ENCODE measurements around the gene ACOXL.

The ACOXL gene

GRCh38 chr2:111099402-111099801 lies 367.0 kb downstream of the ACOXL start:
- no peak overlapping the region for H2AK5ac ChIP-seq (ENCODE audit: low read length, severe bottlenecking)
- no peak overlapping the region for H3K4me3 ChIP-seq (ENCODE audit: insufficient read depth in 1 of 2, low read depth in 1 of 2, low read length in 2 of 2)
- no peak overlapping the region for H3K4me2 ChIP-seq (ENCODE audit: low read length, poor library complexity, severe bottlenecking)
- no peak overlapping the region for H3K18ac ChIP-seq (ENCODE audit: low read depth in 1 of 2, low read length in 2 of 2)
- H2BK5ac ChIP-seq (ENCODE audit: low read depth, low read length, poor library complexity, severe bottlenecking), result no peak overlapping the region
- no peaks in the 10 kb centered on the region for H3K36me3 ChIP-seq (ENCODE audit: control insufficient read depth in 1 of 2, insufficient read depth in 2 of 2, low read depth in 1 of 2, low read length in 2 of 2)
- H3K23ac ChIP-seq (ENCODE audit: low read length in 2 of 2), result no peak overlapping the region
- no peak overlapping the region for H4K8ac ChIP-seq (ENCODE audit: low read length)
- H4K91ac ChIP-seq (ENCODE audit: low read length), result no peak overlapping the region
- no peak overlapping the region for H2BK12ac ChIP-seq (ENCODE audit: low read length in 2 of 2)
- no peaks in the 10 kb centered on the region for H3K79me1 ChIP-seq (replicated peaks; ENCODE audit: low read length, poor library complexity, severe bottlenecking)
- H3K14ac ChIP-seq (ENCODE audit: low read length in 2 of 2), result no peak overlapping the region
- no peak overlapping the region for H2BK15ac ChIP-seq (ENCODE audit: low read depth, poor library complexity, severe bottlenecking)
- H2AFZ ChIP-seq (ENCODE audit: low read depth, low read length), result no peak overlapping the region
- H3K4ac ChIP-seq (ENCODE audit: low read depth in 1 of 2, low read length in 2 of 2), result no peak overlapping the region
- no peak overlapping the region for H3K9ac ChIP-seq (ENCODE audit: low read length)
- no peaks in the 10 kb centered on the region for H3K4me1 ChIP-seq (ENCODE audit: control insufficient read depth, insufficient read depth, low read depth, low read length)
- no peaks in the 10 kb centered on the region for H3K9me3 ChIP-seq (ENCODE audit: control insufficient read depth, low read length)
- no peak for DNase-seq
- 83% methylated on average over 3 of the region's 3 CpGs for WGBS
- peaks cover 24 to 27% of the 10 kb centered on the region in 2 experiments for H3K27me3 ChIP-seq (ENCODE audit: control insufficient read depth in 1 of 2, insufficient read depth in 1 of 2, low read length in 2 of 2)
- H3K27ac ChIP-seq (ENCODE audit: low read length, poor library complexity, severe bottlenecking), result no peak overlapping the region
- H2BK120ac ChIP-seq (ENCODE audit: low read depth, low read length), result no peak overlapping the region

GRCh38 chr2:111100087-111100764 lies 367.9 kb downstream of the ACOXL start:
- Histone ChIP-seq H2AFZ (ENCODE audit: low read depth, low read length) (no peak overlapping the region), H3K27me3 (ENCODE audit: control insufficient read depth in 1 of 2, insufficient read depth in 1 of 2, low read length in 2 of 2) (peaks cover 19 to 23% of the 10 kb centered on the region in 2 experiments), H2BK120ac (ENCODE audit: low read depth, low read length) (no peak overlapping the region), H3K9ac (ENCODE audit: low read length) (no peak overlapping the region), H3K23ac (ENCODE audit: low read length in 2 of 2) (no peak overlapping the region), H4K91ac (ENCODE audit: low read length) (no peak overlapping the region), H3K4ac (ENCODE audit: low read depth in 1 of 2, low read length in 2 of 2) (no peak overlapping the region), H3K4me2 (ENCODE audit: low read length, poor library complexity, severe bottlenecking) (no peak overlapping the region), H3K18ac (ENCODE audit: low read depth in 1 of 2, low read length in 2 of 2) (no peak overlapping the region), H4K8ac (ENCODE audit: low read length) (no peak overlapping the region), H3K36me3 (ENCODE audit: control insufficient read depth in 1 of 2, insufficient read depth in 2 of 2, low read depth in 1 of 2, low read length in 2 of 2) (no peaks in the 10 kb centered on the region), H3K27ac (ENCODE audit: low read length, poor library complexity, severe bottlenecking) (no peak overlapping the region), H2BK12ac (ENCODE audit: low read length in 2 of 2) (no peak overlapping the region), H3K14ac (ENCODE audit: low read length in 2 of 2) (no peak overlapping the region), H2BK5ac (ENCODE audit: low read depth, low read length, poor library complexity, severe bottlenecking) (no peak overlapping the region), H2BK15ac (ENCODE audit: low read depth, poor library complexity, severe bottlenecking) (no peak overlapping the region), H3K4me3 (ENCODE audit: insufficient read depth in 1 of 2, low read depth in 1 of 2, low read length in 2 of 2) (no peak overlapping the region), H3K9me3 (ENCODE audit: control insufficient read depth, low read length) (no peaks in the 10 kb centered on the region), H3K4me1 (ENCODE audit: control insufficient read depth, insufficient read depth, low read depth, low read length) (no peaks in the 10 kb centered on the region), H3K79me1 (replicated peaks; ENCODE audit: low read length, poor library complexity, severe bottlenecking) (no peaks in the 10 kb centered on the region), H2AK5ac (ENCODE audit: low read length, severe bottlenecking) (no peak overlapping the region)
- WGBS, result 94% methylated on average over 5 of the region's 5 CpGs
- DNase-seq, result no peak

GRCh38 chr2:111100765-111101162 lies 368.4 kb downstream of the ACOXL start:
- Histone ChIP-seq H3K14ac (ENCODE audit: low read length in 2 of 2) (no peak overlapping the region), H2BK120ac (ENCODE audit: low read depth, low read length) (no peak overlapping the region), H3K4me2 (ENCODE audit: low read length, poor library complexity, severe bottlenecking) (no peak overlapping the region), H3K18ac (ENCODE audit: low read depth in 1 of 2, low read length in 2 of 2) (no peak overlapping the region), H4K8ac (ENCODE audit: low read length) (no peak overlapping the region), H3K4me1 (ENCODE audit: control insufficient read depth, insufficient read depth, low read depth, low read length) (no peaks in the 10 kb centered on the region), H2BK5ac (ENCODE audit: low read depth, low read length, poor library complexity, severe bottlenecking) (no peak overlapping the region), H3K9ac (ENCODE audit: low read length) (no peak overlapping the region), H3K23ac (ENCODE audit: low read length in 2 of 2) (no peak overlapping the region), H3K27ac (ENCODE audit: low read length, poor library complexity, severe bottlenecking) (no peak overlapping the region), H2AK5ac (ENCODE audit: low read length, severe bottlenecking) (no peak overlapping the region), H3K9me3 (ENCODE audit: control insufficient read depth, low read length) (no peaks in the 10 kb centered on the region), H2AFZ (ENCODE audit: low read depth, low read length) (no peak overlapping the region), H2BK12ac (ENCODE audit: low read length in 2 of 2) (no peak overlapping the region), H3K79me1 (replicated peaks; ENCODE audit: low read length, poor library complexity, severe bottlenecking) (no peaks in the 10 kb centered on the region), H3K27me3 (ENCODE audit: control insufficient read depth in 1 of 2, insufficient read depth in 1 of 2, low read length in 2 of 2) (peaks cover 19% of the 10 kb centered on the region in 2 experiments), H3K4ac (ENCODE audit: low read depth in 1 of 2, low read length in 2 of 2) (no peak overlapping the region), H3K4me3 (ENCODE audit: insufficient read depth in 1 of 2, low read depth in 1 of 2, low read length in 2 of 2) (no peak overlapping the region), H4K91ac (ENCODE audit: low read length) (no peak overlapping the region), H2BK15ac (ENCODE audit: low read depth, poor library complexity, severe bottlenecking) (no peak overlapping the region), H3K36me3 (ENCODE audit: control insufficient read depth in 1 of 2, insufficient read depth in 2 of 2, low read depth in 1 of 2, low read length in 2 of 2) (no peaks in the 10 kb centered on the region)
- WGBS, result 93% methylated on average over 4 of the region's 5 CpGs
- no peak for DNase-seq

- Histone ChIP-seq H2AFZ (ENCODE audit: low read depth, low read length) (no peak overlapping the region), H3K18ac (ENCODE audit: low read depth in 1 of 2, low read length in 2 of 2) (no peak overlapping the region), H3K9me3 (ENCODE audit: control insufficient read depth, low read length) (no peaks in the 10 kb centered on the region), H3K9ac (ENCODE audit: low read length) (no peak overlapping the region), H3K27me3 (ENCODE audit: control insufficient read depth in 1 of 2, insufficient read depth in 1 of 2, low read length in 2 of 2) (peaks cover 18 to 19% of the 10 kb centered on the region in 2 experiments), H3K4me1 (ENCODE audit: control insufficient read depth, insufficient read depth, low read depth, low read length) (no peaks in the 10 kb centered on the region), H2BK15ac (ENCODE audit: low read depth, poor library complexity, severe bottlenecking) (no peak overlapping the region), H2BK5ac (ENCODE audit: low read depth, low read length, poor library complexity, severe bottlenecking) (no peak overlapping the region), H3K4me2 (ENCODE audit: low read length, poor library complexity, severe bottlenecking) (no peak overlapping the region), H2AK5ac (ENCODE audit: low read length, severe bottlenecking) (no peak overlapping the region), H3K4ac (ENCODE audit: low read depth in 1 of 2, low read length in 2 of 2) (no peak overlapping the region), H3K4me3 (ENCODE audit: insufficient read depth in 1 of 2, low read depth in 1 of 2, low read length in 2 of 2) (no peak overlapping the region), H3K79me1 (replicated peaks; ENCODE audit: low read length, poor library complexity, severe bottlenecking) (no peaks in the 10 kb centered on the region), H2BK120ac (ENCODE audit: low read depth, low read length) (no peak overlapping the region), H3K14ac (ENCODE audit: low read length in 2 of 2) (no peak overlapping the region), H3K36me3 (ENCODE audit: control insufficient read depth in 1 of 2, insufficient read depth in 2 of 2, low read depth in 1 of 2, low read length in 2 of 2) (no peaks in the 10 kb centered on the region), H3K27ac (ENCODE audit: low read length, poor library complexity, severe bottlenecking) (no peak overlapping the region), H4K91ac (ENCODE audit: low read length) (no peak overlapping the region), H3K23ac (ENCODE audit: low read length in 2 of 2) (no peak overlapping the region), H4K8ac (ENCODE audit: low read length) (no peak overlapping the region), H2BK12ac (ENCODE audit: low read length in 2 of 2) (no peak overlapping the region)
- DNase-seq, result no peak
- WGBS, result no CpG with 5 or more reads among the region's 2 CpGs
Observed at GRCh38 chr2:111101592-111101991, 369.2 kb downstream of the ACOXL start.

Measured in mesenchymal stem cell (in vitro differentiated cells and primary cell).